Brain microvascular endothelial cell (primary cell): ENCODE measurements around the gene ARHGDIB.

ENCODE experiments used
- DNase-seq: peaks from one replicate; pipeline ENCODE4 v3.0.0-alpha.2; 2020
- H3K27ac ChIP-seq: fragments of 250-450 bp; sonication (Bioruptor Pico); 2 replicates; pipeline ENCODE4 v1.5.1; 2020; ENCODE audit warnings: mild to moderate bottlenecking, moderate library complexity
- H3K27me3 ChIP-seq: fragments of 250-450 bp; sonication (Bioruptor Pico); replicated peaks from 2 replicates; pipeline ENCODE4 v1.5.1; 2020; ENCODE audit warnings: mild to moderate bottlenecking
- H3K36me3 ChIP-seq: fragments of 250-450 bp; sonication (Bioruptor Pico); replicated peaks from 2 replicates; pipeline ENCODE4 v1.5.1; 2020; ENCODE audit warnings: mild to moderate bottlenecking
- H3K4me3 ChIP-seq: 2 replicates; pipeline ENCODE4 v1.5.1; 2011; ENCODE audit warnings: low read depth, mild to moderate bottlenecking, control low read depth, low read length, moderate library complexity
- in situ Hi-C: cut with HindIII; loops from 2 replicates; pipeline ENCODE4 v1.10.0; 2017; ENCODE audit warnings: low sequenced_read_pairs, low pct_ligation_motif_present
- TF ChIP-seq, protein P1 (sequence below): IDR thresholded peaks from 2 replicates; pipeline ENCODE4 v1.5.1; 2011; ENCODE audit warnings: low read depth, mild to moderate bottlenecking, moderate library complexity, low read length, control low read depth, inconsistent platforms; ENCODE audit errors: missing control alignments

ARHGDIB gene

DNA sequence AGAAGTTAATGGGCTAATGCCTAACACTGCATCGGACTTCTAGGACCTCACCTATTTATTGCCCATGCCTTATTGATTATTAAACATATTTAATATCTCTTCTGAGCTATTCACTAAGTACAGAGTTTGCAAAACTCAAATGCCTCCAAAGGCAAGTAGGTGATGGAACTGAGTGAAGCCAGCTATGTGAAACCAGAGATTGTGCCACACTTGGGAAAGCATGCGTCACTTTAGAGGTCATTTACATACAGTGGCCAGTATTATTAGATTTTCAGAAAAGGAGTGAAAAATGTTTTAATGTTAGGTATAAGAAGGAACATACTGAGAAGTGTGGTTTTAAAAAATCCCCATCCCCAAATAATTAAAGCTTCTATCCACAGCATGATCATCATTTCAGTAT is 39.2 kb upstream of the ARHGDIB start:
- no peak overlapping the region for H3K4me3 ChIP-seq
- in situ Hi-C loops = no loop called here
- TF ChIP-seq, protein P1, sequence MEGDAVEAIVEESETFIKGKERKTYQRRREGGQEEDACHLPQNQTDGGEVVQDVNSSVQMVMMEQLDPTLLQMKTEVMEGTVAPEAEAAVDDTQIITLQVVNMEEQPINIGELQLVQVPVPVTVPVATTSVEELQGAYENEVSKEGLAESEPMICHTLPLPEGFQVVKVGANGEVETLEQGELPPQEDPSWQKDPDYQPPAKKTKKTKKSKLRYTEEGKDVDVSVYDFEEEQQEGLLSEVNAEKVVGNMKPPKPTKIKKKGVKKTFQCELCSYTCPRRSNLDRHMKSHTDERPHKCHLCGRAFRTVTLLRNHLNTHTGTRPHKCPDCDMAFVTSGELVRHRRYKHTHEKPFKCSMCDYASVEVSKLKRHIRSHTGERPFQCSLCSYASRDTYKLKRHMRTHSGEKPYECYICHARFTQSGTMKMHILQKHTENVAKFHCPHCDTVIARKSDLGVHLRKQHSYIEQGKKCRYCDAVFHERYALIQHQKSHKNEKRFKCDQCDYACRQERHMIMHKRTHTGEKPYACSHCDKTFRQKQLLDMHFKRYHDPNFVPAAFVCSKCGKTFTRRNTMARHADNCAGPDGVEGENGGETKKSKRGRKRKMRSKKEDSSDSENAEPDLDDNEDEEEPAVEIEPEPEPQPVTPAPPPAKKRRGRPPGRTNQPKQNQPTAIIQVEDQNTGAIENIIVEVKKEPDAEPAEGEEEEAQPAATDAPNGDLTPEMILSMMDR = no peak
- H3K27me3 ChIP-seq = no peaks in the 10 kb centered on the region
- H3K27ac ChIP-seq = no peak overlapping the region
- no peak for DNase-seq
- H3K36me3 ChIP-seq = no peaks in the 10 kb centered on the region

DNA sequence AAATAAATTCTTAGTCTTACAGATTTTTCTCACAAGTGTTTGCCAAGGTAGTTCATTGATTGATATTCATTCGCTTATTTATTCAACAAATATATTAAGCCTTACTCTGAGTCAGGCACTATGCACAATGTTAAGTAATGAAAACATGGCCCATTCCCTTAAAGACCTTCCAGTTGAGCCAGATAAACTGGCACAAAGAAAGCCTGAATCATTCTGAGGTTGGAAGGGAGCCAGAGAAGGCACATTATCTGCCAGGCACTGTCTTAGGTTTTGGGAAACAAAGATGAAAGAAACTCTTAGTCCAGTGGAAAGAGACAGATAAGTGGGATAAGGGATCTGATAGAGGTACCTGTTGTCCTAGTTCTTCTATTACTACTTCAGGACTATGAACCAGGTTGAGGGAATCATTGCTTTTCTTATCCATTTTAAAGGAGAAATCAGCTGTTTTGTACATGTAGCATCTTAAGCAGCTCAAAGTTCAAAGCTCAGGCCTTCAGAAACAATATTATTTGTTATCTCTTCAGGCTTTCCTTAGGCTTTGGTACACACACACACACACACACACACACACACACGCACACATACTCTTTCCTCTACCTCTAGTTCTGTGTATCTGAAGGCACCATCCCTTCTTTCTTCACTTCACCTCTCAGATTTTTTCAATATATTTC is 38.4 kb upstream of the ARHGDIB start:
- H3K27ac ChIP-seq = no peak overlapping the region
- H3K36me3 ChIP-seq = no peaks in the 10 kb centered on the region
- H3K27me3 ChIP-seq = no peaks in the 10 kb centered on the region
- in situ Hi-C loops = no loop called here
- DNase-seq = no peak
- TF ChIP-seq, protein P1 = no peak
- no peak overlapping the region for H3K4me3 ChIP-seq

DNA sequence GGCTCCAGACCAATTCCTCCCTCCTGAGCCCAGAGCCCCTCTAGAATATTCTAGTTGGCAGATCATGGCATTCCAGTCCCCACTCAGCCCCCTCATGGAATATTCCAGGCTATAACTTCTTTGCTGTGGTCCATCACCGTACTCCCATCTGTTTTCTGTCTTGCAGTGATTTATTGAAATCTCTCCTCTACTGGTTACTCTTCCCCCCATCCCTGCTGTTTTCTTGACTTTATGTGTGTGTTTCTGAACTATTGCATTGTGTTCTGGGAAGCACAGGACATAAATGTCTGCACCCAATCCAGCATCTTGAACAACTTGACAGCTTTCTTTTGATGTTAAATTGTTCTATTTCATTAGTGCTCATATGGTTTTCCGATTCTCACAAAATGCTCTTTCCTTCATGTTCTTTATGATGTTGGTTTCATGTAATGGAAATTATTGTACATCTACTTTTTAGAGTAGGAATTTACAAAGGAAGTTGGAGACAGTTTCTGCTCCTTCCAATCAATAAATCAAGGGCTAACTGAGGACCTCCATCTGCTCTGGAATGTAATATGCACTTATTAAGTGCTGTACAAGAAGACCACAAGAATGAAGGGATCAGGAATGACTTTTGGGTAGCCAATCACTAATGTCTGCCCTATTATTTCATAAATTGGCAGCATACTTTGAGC is 37.8 kb upstream of the ARHGDIB start:
- Histone ChIP-seq H3K27ac (no peak overlapping the region), H3K4me3 (no peak overlapping the region), H3K27me3 (no peaks in the 10 kb centered on the region), H3K36me3 (no peaks in the 10 kb centered on the region)
- in situ Hi-C loops = no loop called here
- no peak for DNase-seq
- TF ChIP-seq, protein P1 = no peak

DNA sequence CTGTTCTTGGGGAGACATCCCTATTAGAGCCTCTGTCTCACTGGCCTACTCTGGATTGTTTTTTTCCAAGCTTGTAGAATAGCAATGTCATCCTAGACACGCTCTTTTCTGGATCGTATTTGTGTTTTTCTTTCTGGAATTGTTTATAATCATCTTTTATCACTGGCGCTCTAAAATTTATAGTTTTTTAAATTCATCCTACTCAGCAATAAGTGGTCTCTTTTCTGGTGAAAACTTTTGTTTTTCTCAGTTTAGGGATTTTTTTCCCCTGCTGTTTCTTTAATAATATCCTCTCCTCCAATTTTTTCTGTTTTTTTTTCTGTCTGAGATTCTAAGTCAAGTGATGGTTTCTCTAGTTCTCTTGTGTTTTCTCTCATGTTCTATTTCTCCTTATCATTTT is 36.6 kb upstream of the ARHGDIB start:
- TF ChIP-seq, protein P1 = no peak
- in situ Hi-C loops = no loop called here
- Histone ChIP-seq H3K4me3 (no peak overlapping the region), H3K27me3 (no peaks in the 10 kb centered on the region), H3K36me3 (no peaks in the 10 kb centered on the region), H3K27ac (no peak overlapping the region)
- DNase-seq = no peak

DNA sequence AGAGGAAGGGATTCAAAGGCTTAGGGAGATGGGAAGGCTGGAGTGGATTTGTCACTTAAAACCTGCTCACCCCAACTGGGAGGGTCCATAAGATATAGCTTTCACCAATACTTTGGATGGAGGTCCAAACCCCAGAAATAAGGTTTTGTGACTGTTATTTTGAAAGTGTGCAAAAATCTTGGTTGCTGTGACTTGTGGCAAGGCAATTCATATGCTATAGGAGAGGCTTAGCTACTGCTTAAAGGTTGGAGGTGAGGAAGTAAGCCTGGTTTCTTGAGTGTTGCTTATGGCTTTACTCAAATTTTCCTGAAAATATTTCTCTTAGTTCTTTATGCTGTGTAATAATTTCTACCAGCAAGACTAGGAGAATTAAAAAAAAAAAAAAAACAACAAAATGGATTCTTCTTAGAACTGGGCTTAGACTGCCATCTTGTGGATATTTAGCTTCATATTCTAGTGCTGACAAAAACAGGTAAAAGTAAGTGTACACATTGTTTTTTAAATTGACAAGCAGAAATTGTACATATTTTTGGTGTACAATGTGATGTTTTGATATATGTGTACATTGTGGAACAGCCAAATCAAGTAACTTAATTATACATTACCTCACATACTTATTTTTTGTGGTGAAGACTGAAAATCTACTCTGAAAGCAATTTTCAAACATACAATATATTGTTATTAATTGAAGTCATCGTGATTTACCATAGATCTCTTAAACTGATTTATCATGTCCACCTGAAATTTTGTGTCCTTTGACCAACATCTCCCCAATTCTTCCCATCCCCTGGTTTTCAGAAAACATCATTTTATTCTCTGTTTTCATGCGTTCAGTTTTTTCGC is 34.4 kb upstream of the ARHGDIB start:
- H3K27ac ChIP-seq = no peak overlapping the region

More for the DNA sequence above, 34.4 kb upstream of the ARHGDIB start:
- DNase-seq = no peak
- Histone ChIP-seq H3K36me3 (no peaks in the 10 kb centered on the region), H3K4me3 (no peak overlapping the region), H3K27me3 (no peaks in the 10 kb centered on the region)
- in situ Hi-C loops = no loop called here
- TF ChIP-seq, protein P1 = peak; percentile 41
